Measurements from ENCODE around the gene SYS1. TPM values are rescaled to one million over a fixed set of nuclear protein-coding genes. Genes with fewer than 3 reads are reported as not detected.

The SYS1 gene
- total and polyA plus RNA-seq, 10 donors = 15.1 to 69.8 (median 32.2) TPM

DNA sequence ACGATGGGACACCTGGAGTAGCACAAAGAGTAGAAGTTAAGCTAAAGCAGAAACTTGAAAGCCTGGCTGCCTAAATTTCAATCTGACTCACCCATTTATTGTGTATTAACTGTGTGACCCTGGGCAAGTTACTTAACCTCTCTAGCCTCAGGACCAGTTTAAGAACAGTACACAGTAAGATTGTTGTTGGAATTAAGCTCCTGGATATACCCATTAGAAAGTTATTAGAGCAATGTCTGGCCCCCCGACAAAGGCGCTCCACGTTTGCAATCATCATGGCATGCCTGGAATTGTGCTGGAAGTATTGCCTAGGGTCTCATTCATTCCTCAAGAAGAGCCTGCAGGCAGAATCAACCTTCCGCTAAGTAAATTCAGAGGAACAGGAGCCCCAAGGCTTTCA is 16.1 kb upstream of the SYS1 start:
- TF ChIP-seq POLR2AphosphoS5 (IDR thresholded peaks at IDR 0.05) (no peak), POLR2A (IDR thresholded peaks at IDR 0.05) (no peak)
- TF ChIP-seq, protein P1, sequence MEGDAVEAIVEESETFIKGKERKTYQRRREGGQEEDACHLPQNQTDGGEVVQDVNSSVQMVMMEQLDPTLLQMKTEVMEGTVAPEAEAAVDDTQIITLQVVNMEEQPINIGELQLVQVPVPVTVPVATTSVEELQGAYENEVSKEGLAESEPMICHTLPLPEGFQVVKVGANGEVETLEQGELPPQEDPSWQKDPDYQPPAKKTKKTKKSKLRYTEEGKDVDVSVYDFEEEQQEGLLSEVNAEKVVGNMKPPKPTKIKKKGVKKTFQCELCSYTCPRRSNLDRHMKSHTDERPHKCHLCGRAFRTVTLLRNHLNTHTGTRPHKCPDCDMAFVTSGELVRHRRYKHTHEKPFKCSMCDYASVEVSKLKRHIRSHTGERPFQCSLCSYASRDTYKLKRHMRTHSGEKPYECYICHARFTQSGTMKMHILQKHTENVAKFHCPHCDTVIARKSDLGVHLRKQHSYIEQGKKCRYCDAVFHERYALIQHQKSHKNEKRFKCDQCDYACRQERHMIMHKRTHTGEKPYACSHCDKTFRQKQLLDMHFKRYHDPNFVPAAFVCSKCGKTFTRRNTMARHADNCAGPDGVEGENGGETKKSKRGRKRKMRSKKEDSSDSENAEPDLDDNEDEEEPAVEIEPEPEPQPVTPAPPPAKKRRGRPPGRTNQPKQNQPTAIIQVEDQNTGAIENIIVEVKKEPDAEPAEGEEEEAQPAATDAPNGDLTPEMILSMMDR (IDR thresholded peaks at IDR 0.05 in 8 of 11, conservative IDR thresholded peaks at IDR 0.05 in 3 of 11) = no peak
- H3K4me3 ChIP-seq = peak overlapping the region; percentile 29 to 82 (median 42)
- 76 to 95% (median 83%) methylated on average over 5 of the region's 5 CpGs for WGBS, 5 donors
- peaks cover 0 to 70% (median 32%) of the 10 kb centered on the region in 6 donors for H3K4me1 ChIP-seq
- H3K36me3 ChIP-seq = no peaks in the 10 kb centered on the region
- H3K27ac ChIP-seq = peak overlapping the region in 5 of 8 donors; percentile 15 to 86 (median 81)
- intact Hi-C loops (cut with DNase I; ENCODE audit: low total_unique reads) = no loop called here
- peaks cover 0 to 25% (median 2%) of the 10 kb centered on the region in 7 donors for H3K27me3 ChIP-seq (replicated peaks in 1 of 7)
- no peak for DNase-seq
- H3K9me3 ChIP-seq = no peaks in the 10 kb centered on the region

DNA sequence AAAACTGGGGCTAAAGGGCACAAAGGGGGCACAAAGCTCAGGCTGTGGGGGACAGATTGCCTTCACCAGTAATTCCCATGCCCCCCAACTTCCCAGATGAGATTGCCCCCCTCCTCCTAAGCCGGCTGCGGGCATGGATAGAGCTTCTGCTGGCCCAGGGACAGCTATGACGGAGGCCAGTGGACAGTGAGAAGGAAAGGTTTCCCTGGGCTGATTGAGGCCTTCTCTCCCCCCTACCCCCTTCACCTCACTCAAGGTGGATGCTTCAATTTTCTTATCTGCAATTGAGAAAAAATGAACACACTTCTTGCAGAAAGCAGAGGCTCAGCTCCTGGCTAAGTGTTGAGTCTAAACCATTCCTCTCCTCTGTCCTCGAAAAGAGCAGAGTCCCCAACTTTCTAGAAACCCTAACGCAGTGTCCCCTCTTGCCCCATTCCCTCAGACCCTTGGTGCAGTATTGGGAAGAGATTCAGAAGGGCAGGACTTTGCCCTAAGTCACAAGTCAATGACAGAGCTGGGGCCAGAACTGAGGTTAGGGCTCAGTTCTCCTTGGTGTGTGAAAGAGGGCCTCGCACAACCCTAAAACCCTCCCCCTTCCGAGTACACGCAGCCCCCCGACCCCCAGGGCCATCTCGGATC is 15.5 kb upstream of the SYS1 start:
- peaks cover 0 to 65% (median 32%) of the 10 kb centered on the region in 6 donors for H3K4me1 ChIP-seq
- DNase-seq = no peak
- no peaks in the 10 kb centered on the region for H3K36me3 ChIP-seq
- intact Hi-C loops (cut with DNase I; ENCODE audit: low total_unique reads) = no loop called here
- peak overlapping the region; percentile 42 to 86 (median 76) for H3K27ac ChIP-seq
- 39 to 76% (median 42%) methylated on average over 5 to 10 of the region's 10 CpGs for WGBS, 5 donors
- TF ChIP-seq POLR2AphosphoS5 (IDR thresholded peaks at IDR 0.05) (no peak), POLR2A (IDR thresholded peaks at IDR 0.05) (no peak)
- TF ChIP-seq, protein P1 (IDR thresholded peaks at IDR 0.05 in 8 of 11, conservative IDR thresholded peaks at IDR 0.05 in 3 of 11) = no peak
- H3K27me3 ChIP-seq (replicated peaks in 1 of 7) = peaks cover 0 to 25% (median 2%) of the 10 kb centered on the region in 7 donors
- H3K4me3 ChIP-seq = peak overlapping the region; percentile 29 to 82 (median 42)
- H3K9me3 ChIP-seq = no peaks in the 10 kb centered on the region

DNA sequence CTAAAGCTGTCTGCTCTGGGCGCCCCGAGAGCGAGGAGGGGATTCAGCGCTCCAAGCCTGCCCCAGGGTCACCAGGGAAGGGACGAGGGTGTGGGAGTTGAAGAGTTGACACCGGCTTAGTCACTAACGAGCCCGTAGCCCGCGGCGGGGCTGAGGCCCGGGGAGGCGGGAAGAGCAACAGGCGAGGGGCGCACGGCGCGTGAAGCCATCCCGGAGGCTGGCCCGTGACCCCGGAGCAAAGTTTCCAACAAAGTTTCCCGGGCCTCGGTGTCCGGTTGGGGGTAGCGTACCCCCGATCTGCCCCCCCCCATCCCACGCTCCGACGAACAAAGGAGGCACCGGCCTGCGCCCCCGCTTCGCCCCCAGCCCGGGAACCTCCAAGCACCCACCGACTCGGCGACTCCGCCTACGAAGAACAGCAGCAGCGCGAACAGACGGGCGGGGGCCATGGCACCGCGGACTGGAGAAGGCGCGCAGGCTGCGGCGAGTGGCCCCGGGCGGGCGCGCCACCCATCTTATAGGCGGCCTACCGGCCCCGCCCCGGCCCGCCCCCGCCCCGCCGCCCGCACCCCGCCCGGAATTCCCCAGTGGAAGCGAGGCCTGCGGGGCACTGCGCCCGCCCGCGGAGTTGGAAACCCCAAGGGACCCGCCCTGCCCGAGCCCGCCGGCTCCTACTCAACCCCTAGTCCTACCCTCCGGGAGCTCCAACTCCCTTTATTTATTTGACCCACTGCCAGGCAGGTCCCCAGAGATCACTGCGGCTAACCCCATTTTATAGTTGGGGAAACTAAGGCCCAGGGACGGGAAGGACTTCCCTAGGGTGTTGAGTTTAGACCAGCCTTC is 14.8 kb upstream of the SYS1 start, which contains the start of gene SDC4:
Gene SDC4, minus strand, starts transcription at position 489 of the 843 bp plus-strand sequence. Its CDS starts 40 bp downstream, at position 449.
- H3K36me3 ChIP-seq = no peaks in the 10 kb centered on the region
- peak; percentile 89 to 95 (median 93) for TF ChIP-seq POLR2AphosphoS5 (IDR thresholded peaks at IDR 0.05)
- TF ChIP-seq, protein P1 (IDR thresholded peaks at IDR 0.05 in 8 of 11, conservative IDR thresholded peaks at IDR 0.05 in 3 of 11) = no peak
- peak in 1 of 3 donors; percentile 51 for TF ChIP-seq POLR2A (IDR thresholded peaks at IDR 0.05)
- DNase-seq = peak; percentile 83
- H3K4me1 ChIP-seq = peaks cover 0 to 57% (median 32%) of the 10 kb centered on the region in 6 donors
- no peaks in the 10 kb centered on the region for H3K9me3 ChIP-seq
- 2 to 13% (median 4%) methylated on average over 10 to 77 of the region's 77 CpGs for WGBS, 5 donors
- peak within 1 kb of the TSS; percentile 42 to 86 (median 76) for H3K27ac ChIP-seq
- H3K27me3 ChIP-seq (replicated peaks in 1 of 7) = peaks cover 0 to 25% (median 2%) of the 10 kb centered on the region in 7 donors
- H3K4me3 ChIP-seq = peak within 1 kb of the TSS; percentile 29 to 82 (median 42)
- intact Hi-C loops (cut with DNase I; ENCODE audit: low total_unique reads) = no loop called here

Measured in spleen (tissue), 11 donors.